ENCODE measurements around the gene SMURF1.

The SMURF1 gene

DNA sequence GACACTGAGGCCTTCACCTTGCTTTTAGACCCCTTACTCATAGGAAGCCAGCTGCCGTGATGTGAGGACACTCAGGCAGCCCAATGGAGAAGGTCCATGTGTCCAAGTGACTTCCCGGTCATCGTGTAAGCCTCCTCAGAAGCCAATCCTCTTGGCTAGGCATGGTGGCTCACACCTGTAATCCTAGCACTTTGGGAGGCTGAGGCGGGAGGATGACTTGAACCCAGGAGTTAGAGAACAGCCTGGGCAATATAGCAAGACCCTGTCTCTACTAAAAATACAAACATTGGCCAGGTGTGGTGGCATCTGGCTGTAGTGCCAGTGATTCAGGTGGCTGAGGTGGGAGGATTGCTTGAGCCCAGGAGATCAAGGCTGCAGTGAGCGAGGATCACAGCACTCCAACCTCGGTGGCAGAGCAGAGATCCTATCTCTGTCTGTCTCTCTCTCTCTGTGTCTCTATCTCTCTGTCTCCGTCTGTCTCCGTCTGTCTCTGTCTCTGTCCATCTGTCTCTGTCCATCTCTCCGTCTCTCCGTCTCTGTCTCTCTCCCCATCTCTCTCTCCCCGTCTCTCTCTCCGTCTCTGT is 36.3 kb upstream of the SMURF1 start:
- TF ChIP-seq, protein P1, sequence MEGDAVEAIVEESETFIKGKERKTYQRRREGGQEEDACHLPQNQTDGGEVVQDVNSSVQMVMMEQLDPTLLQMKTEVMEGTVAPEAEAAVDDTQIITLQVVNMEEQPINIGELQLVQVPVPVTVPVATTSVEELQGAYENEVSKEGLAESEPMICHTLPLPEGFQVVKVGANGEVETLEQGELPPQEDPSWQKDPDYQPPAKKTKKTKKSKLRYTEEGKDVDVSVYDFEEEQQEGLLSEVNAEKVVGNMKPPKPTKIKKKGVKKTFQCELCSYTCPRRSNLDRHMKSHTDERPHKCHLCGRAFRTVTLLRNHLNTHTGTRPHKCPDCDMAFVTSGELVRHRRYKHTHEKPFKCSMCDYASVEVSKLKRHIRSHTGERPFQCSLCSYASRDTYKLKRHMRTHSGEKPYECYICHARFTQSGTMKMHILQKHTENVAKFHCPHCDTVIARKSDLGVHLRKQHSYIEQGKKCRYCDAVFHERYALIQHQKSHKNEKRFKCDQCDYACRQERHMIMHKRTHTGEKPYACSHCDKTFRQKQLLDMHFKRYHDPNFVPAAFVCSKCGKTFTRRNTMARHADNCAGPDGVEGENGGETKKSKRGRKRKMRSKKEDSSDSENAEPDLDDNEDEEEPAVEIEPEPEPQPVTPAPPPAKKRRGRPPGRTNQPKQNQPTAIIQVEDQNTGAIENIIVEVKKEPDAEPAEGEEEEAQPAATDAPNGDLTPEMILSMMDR (IDR thresholded peaks at IDR 0.05; ENCODE audit: insufficient read depth, missing control alignments) = no peak
- no peak for FAIRE-seq
- no peak for DNase-seq (ENCODE audit: insufficient read length, low spot score)

DNA sequence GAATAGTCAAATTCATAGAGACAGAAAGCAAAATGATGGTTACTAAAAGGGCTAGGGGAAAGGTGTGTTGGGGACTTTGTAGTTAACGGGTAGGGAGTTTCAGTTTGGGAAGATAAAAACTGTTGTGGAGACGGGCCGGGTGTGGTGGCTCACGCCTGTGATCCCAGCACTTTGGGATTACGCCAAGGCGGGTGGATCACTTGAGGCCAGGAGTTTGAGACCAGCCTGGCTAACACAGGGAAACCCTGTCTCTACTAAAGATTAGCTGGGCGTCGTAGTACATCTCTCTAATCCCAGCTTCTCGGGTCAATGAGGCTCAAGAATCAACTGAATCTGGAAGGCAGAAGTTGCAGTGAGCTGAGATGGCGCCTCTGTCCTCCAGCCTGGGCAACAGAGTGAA is 33.3 kb upstream of the SMURF1 start:
- FAIRE-seq = no peak
- TF ChIP-seq, protein P1 (IDR thresholded peaks at IDR 0.05; ENCODE audit: insufficient read depth, missing control alignments) = no peak
- no peak for DNase-seq (ENCODE audit: insufficient read length, low spot score)

DNA sequence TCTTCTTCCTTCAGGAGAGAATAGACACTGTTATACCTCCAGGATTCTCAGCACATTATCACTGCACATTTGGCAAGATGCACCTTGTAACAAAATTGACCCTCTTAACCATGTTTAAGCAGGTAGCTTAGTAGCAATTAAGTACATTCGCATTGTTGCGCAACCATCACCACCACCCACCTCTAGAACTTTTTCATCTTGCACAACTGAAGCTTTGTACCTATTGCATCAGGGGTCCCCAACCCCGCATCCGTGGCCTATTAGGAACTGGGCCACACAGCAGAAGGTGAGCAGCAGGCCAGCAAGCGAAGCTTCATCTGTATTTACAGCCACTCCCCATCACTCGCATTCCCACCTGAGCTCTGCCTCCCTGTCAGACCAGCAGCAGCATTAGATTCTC is 29.9 kb upstream of the SMURF1 start:
- FAIRE-seq (no peak), DNase-seq (ENCODE audit: insufficient read length, low spot score) (no peak)
- TF ChIP-seq, protein P1 (IDR thresholded peaks at IDR 0.05; ENCODE audit: insufficient read depth, missing control alignments) = no peak

DNA sequence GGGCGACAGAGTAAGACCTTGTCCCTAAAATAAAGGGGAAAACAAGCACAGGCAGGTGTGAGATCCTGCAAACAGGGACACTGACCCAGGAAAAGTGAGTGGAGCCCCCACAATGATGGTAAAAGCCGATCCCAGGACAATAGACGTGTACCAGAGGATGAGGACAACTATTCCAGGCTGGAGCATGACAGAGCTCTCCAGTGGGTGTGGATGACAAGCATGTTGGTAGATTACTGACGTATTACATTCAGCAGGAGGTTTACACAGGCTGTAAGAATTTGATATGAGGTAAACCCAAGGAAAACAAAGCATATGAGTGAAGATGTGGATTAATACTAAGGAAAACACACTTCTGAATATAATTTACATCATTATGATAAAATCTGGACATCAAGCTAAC is 27.8 kb upstream of the SMURF1 start:
- TF ChIP-seq, protein P1 (IDR thresholded peaks at IDR 0.05; ENCODE audit: insufficient read depth, missing control alignments) = no peak
- FAIRE-seq = no peak

DNA sequence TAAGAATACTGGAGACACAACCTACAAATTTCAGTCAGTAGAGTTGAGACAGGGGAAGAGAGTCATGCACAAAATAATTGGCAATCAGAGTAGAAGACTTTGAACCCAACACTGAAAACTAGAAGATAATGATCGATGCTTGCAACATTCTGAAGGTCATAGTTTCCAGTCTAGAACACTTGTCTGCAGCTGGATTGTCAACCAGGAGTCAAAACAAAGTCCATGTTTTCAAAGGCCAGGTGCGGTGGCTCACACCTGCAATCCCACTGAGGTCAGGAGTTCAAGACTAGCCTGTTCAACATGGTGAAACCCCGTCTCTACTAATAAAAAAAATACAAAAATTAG is 26.8 kb upstream of the SMURF1 start:
- TF ChIP-seq, protein P1 (IDR thresholded peaks at IDR 0.05; ENCODE audit: insufficient read depth, missing control alignments) = no peak
- no peak for FAIRE-seq

More for the DNA sequence above, 27.8 kb upstream of the SMURF1 start:
- DNase-seq (ENCODE audit: insufficient read length, low spot score) = no peak

DNA sequence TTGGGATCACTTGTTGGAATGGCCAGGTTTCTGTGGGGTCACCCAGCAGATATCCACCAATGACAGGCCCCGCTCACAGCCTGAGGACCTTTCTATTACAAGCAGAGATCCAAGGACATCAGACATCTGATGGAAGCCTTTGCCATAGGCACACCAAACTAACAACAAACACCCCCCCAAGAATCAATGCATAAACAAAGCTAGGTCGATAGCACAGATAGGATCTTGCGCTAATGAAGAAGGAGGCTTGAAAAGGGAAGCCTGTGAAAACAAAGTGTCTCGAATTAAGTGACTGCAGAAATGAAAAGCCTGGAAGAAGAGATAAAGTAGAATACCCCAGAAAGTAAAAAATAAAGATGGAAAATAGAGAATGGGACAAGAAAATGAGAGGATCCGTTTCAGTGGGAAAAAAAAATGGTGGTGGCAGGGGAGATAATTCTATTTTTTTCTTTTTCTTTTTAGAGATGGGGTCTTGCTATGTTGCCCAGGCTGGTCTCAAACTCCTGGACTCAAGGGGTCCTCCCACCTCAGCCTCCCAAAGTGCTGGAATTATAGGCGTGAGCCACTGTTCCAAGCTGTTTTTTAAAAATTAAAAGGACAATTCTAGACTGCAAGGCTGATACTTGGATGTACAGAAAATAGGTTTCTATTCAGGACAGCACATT is 26.3 kb upstream of the SMURF1 start:
- DNase-seq (ENCODE audit: insufficient read length, low spot score) (no peak), FAIRE-seq (no peak)
- TF ChIP-seq, protein P1 (IDR thresholded peaks at IDR 0.05; ENCODE audit: insufficient read depth, missing control alignments) = no peak

More for the DNA sequence above, 26.8 kb upstream of the SMURF1 start:
- no peak for DNase-seq (ENCODE audit: insufficient read length, low spot score)

DNA sequence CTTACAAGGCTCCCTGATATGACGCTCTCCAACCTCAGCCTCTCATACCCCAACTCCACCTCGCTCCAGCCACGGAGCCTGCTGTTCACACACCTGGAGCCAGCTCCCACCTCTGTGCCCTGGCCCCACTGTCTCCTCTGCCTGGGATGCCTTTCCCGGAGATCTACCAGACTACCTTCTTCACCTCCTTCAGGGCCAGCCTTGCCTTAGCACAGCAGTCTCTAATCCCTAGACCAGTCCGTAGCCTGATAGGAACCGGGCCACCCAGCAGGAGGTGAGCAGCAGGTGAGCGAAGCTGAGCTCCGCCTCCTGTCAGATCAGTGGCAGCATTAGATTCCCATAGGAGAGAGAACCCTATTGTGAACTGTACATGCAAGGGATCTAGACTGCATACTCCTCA is 23.2 kb upstream of the SMURF1 start:
- FAIRE-seq (no peak), DNase-seq (ENCODE audit: insufficient read length, low spot score) (no peak)
- TF ChIP-seq, protein P1 (IDR thresholded peaks at IDR 0.05; ENCODE audit: insufficient read depth, missing control alignments) = no peak
